8988T (cell line): Measurements from ENCODE around the gene ZNF155.
A peak's percentile ranks its signal among the peaks of the same experiment; 100 is the strongest.
"Not testable (repeated sequence)": the region's sequence is repeated elsewhere in the genome, so short reads cannot be mapped to it uniquely, and the experiment has no call there.

Source experiments
- DNase-seq: peaks from one replicate; pipeline ENCODE4 v3.0.0; 2011

The ZNF155 gene

GRCh38 chr19:43983912-43984686 lies at the start of gene ZNF155:
ZNF155 (plus strand) TSS chr19:43984188; CDS start chr19:43988544, 4,356 bp downstream.
- DNase-seq, result no peak

DNA sequence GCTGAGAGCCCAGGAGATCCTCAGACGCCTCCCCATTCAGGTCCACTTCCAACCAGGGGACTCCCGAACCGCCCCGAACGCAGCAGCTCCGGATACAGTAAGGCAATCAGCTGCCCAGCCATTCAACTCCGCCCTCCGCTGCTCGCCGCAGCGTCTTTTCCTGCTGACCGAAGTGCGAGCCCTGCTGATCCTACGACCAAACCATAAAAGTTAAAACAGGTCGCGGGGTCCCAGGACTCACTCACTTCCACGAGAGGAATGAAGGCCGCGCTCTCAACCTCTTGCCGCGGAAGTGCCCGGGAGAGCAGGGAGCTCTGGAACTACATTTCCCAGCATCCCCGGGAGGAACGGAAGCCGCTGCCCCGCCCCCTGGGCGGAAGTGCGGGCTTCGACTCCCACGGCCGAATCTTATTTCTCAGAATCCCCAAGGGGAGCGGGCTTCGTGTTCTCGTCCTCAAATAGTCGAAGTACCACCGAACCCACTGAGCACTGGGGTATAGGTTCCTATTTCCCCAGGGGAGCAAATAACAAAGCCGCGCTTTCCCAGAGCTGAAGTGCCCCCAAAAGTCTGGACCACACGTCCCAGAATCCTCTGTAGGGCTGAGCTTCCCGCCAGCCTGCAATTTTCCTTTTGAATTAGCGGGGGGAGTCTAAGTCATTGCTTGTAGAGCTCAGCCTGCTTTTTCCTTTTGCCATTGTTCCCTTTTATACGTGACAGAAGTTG lies 48.8 kb upstream of the ZNF155 start, which contains the start of gene ZNF45:
ZNF45 (minus strand) TSS at position 298 of the 724 bp plus-strand sequence. CDS start 13,097 bp downstream, outside the sequence.
- peak; percentile 45 for DNase-seq

GRCh38 chr19:43936188-43936587 lies 47.8 kb upstream of the ZNF155 start:
- no peak for DNase-seq

GRCh38 chr19:43939557-43940260 lies 44.3 kb upstream of the ZNF155 start:
- DNase-seq, result no peak

DNA sequence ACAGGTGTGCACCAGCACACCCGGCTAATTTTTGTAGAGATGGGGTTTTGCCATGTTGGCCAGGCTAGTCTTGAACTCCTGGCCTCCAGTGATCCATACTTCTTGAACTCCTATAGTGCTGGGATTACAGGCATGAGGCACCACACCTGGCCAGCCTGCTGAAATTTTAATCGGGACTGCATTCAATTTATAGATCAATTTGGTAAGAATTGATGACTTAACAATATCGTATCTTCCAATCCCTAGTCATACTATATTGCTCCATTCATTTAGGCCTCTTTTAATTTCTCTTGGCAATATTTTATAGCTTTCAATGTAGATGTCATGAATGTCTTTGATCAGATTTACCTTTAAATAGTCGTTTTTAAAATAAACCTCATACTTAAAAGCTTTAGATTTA lies 43.3 kb upstream of the ZNF155 start:
- no peak for DNase-seq

GRCh38 chr19:43941209-43941608 lies 42.8 kb upstream of the ZNF155 start:
- DNase-seq, result no peak

GRCh38 chr19:43947412-43947811 lies 36.6 kb upstream of the ZNF155 start:
- not testable (repeated sequence) for DNase-seq

- DNase-seq, result not testable (repeated sequence)
Measured at GRCh38 chr19:43949803-43950202, 34.2 kb upstream of the ZNF155 start.

DNA sequence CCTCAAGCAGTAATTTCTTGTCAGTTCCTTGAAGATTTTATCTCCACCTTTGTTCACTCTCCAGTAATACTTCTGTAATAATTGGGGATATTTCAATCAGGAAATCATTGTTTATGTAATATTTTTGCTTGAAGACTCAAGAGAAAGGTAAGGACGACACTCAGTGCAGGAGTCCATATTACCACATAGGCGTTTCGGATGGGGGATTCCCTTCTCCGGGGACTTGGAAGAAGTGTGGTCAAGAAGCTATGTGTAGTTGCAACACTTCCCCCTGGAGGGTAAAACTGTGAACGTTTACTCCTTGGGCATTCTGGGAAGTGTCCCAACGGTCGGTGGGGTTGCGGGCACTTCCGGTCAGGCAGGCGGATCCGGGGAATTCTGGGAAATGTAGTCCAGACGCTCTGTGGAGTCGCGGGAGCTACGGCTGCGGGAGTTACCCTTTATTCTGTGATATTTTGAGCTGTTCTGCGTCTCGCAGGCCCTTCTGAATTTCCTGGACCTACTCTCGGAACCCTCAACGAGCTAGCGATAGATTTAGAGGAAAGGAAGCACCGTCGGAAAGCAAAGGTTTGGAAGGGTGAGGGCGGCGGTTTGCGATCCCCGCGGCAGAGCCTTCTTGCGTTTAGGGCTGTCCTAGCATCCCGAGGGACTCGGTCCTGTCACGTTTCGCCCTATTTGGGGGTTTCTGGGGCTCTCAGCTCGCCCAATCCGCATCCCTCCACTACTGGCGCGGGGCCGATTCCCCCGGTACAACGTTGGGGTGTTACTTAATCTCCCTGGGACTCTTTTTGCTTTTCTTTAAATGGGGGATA lies 32.9 kb upstream of the ZNF155 start, which contains the start of gene ZNF221:
ZNF221 (plus strand) TSS at position 395 of the 812 bp plus-strand sequence. CDS start 11,499 bp downstream, outside the sequence.
- DNase-seq, result peak; percentile 61

GRCh38 chr19:43956827-43957226 lies 27.2 kb upstream of the ZNF155 start:
- no peak for DNase-seq

GRCh38 chr19:43957891-43958290 lies 26.1 kb upstream of the ZNF155 start:
- no peak for DNase-seq

- no peak for DNase-seq
Measured at GRCh38 chr19:43960411-43960810, 23.6 kb upstream of the ZNF155 start.

DNA sequence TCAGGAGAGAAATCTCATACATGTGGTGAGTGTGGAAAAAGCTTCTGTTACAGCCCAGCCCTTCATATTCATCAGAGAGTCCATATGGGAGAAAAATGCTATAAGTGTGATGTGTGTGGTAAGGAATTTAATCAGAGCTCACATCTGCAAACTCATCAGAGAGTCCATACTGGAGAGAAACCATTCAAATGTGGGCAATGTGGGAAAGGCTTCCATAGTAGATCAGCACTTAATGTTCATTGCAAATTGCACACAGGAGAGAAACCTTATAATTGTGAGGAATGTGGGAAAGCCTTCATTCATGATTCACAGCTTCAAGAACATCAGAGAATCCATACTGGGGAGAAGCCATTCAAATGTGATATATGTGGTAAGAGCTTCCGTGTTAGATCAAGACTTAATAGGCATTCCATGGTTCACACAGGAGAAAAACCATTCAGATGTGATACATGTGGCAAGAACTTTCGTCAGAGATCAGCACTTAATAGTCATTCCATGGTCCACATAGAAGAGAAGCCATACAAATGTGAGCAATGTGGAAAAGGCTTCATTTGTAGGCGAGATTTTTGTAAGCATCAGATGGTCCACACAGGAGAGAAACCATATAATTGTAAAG lies 17.8 kb upstream of the ZNF155 start:
- no peak for DNase-seq

DNA sequence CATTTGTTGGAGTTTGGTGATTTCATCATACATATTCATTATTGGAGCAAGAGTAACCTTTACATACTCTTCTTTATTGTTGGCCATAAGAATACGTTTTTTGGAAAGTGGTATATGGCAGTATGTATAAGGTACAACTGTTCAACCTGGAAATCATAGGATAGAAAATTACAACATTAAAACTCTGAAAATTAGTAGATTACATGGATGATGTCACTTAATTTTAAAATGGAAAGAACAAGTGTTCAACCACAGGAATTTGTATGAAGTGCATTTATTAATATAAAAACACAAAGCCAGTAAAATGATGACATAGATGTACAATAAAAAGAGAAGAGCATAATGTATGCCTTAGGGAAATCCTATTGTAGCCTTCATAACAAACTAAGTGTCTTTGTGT lies 7.3 kb upstream of the ZNF155 start:
- DNase-seq, result no peak

GRCh38 chr19:43983544-43983911 lies 460 bp upstream of the ZNF155 start:
- DNase-seq, result no peak

DNA sequence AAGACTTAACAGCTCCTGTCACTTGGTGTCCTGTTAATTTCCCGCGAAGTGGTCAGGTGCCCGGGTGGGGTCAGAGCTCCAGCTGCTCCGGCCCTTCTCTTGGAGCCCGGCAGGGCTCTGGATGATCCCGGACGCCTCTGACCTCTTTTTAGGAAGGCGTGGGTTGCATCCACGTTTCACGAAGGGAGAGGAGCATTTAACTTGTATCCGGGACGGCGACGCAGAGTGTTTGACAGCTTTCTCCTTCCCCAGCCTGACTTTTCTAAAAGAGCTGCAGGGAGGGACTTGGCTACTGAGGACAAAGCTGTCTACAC lies 656 bp downstream of the ZNF155 start:
- DNase-seq, result no peak

- no peak for DNase-seq
Measured at GRCh38 chr19:43997631-43998290, 13.8 kb downstream of the ZNF155 start.

DNA sequence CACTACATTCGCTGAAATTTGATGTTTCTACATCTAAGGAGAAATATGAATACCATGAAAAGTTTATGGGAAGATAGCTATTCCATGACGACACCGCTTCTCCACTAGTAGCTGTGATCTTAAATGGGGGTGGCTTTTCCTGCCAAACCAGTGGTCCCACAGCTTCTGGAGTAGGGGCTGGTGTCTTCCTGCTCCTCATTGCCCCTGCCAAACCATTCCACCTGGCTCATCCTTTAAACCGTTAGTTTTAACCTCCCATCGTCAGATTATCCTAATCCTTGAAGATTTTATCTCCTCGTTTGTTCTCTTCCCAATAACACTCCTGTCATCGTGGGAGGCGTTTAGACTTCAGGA lies 18.2 kb downstream of the ZNF155 start:
- DNase-seq, result no peak

DNA sequence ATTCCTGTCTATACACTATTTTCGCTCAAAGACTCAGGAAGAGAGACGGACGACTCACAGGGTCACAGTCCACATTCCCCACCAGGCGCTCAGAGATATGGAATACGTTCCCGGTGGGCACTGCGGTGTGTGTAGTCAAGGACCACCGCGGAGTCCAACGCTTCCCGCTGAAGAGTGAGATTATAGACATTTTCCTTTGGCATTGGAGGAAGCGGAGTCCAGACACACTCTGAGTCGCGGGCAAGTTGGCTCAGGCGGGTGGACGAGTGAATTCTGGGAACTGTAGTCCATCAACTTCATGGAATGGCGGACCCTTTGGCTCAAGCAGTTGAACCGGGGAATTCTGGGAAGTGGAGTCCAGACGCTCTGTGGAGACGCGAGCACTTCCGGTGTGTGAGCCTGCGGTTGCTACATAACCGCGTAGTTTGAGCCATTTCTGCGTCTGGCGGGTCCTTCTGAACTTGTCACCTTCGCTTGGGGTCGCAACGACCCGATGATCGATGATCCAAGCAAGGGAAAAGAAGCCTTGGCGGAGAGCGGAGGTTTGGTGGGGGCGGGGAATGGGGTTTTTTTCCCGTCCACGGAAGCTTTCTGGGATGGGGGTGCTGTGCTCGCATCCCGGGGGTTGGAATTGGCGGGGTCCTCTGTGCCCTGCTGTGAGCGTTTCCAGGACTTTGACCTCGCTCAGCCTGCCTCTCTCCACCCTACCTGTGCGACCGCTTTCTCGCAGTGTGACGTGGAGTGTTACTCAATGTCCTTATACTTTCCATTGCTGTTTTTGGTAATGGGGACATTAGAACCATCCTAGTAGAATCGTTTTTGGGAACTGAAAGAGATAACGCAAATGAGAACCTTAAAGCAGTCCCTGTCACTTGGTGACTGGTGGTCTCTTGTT lies 18.8 kb downstream of the ZNF155 start, which contains the start of gene ZNF230:
ZNF230 (plus strand) TSS at position 392 of the 895 bp plus-strand sequence. CDS start 4,122 bp downstream, outside the sequence.
- peak; percentile 35 for DNase-seq

- no peak for DNase-seq
Measured at GRCh38 chr19:44003461-44004009, 19.5 kb downstream of the ZNF155 start.
